Ovary (tissue), 3 donors: ENCODE results near the gene PCDH1.

Source experiments
- POLR2A ChIP-seq: fragments of 450-650 bp; IDR thresholded peaks from one replicate; pipeline ENCODE4 v1.6.1; 2017; ENCODE audit warnings: antibody characterized with exemption, mild to moderate bottlenecking, moderate library complexity
- TF ChIP-seq, protein P1 (sequence below), 3 donors: fragments of 450-650 bp in 2 of 3; fragments of 200-600 bp in 1 of 3; IDR thresholded peaks; one replicate each; pipeline versions ENCODE4 v1.5.1 to v1.8.0; 2016 to 2022; ENCODE audit warnings: antibody characterized with exemption in 3 of 3, mild to moderate bottlenecking in 1 of 3
- donor health status: DM: no; HTN: no; CAD: no.

DNA sequence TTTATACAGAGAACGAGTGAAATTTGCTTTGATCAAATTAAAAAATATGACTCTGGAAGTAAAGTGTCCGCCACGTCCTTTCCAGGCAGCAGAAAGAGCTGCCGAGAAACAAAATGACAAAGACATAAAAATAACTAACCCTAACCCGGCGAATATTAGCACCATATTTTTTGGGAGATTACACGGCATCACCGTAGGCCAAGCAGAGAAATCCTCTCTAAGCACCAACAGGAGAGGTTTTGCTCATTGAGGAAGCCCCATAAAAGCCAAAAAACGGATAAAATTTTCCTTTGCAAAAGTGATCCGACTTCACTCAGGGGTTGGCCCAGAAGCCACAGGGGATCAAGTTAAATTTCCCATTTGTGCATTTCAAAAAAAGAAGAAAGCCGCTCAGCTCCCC lies 70.9 kb downstream of the PCDH1 start:
- TF ChIP-seq POLR2A: no peak
- TF ChIP-seq, protein P1, sequence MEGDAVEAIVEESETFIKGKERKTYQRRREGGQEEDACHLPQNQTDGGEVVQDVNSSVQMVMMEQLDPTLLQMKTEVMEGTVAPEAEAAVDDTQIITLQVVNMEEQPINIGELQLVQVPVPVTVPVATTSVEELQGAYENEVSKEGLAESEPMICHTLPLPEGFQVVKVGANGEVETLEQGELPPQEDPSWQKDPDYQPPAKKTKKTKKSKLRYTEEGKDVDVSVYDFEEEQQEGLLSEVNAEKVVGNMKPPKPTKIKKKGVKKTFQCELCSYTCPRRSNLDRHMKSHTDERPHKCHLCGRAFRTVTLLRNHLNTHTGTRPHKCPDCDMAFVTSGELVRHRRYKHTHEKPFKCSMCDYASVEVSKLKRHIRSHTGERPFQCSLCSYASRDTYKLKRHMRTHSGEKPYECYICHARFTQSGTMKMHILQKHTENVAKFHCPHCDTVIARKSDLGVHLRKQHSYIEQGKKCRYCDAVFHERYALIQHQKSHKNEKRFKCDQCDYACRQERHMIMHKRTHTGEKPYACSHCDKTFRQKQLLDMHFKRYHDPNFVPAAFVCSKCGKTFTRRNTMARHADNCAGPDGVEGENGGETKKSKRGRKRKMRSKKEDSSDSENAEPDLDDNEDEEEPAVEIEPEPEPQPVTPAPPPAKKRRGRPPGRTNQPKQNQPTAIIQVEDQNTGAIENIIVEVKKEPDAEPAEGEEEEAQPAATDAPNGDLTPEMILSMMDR (IDR thresholded peaks at IDR 0.05): no peak
